HG03520 (cell line): ENCODE results near the gene SERPINA5.

ENCODE experiments used
- ATAC-seq: cut with Tn5 transposase; IDR thresholded peaks from one replicate; pipeline ENCODE4 v1.9.1; 2021; ENCODE audit warnings: mild to moderate bottlenecking, moderate library complexity; ENCODE audit not compliant: unreplicated experiment

The SERPINA5 gene

DNA sequence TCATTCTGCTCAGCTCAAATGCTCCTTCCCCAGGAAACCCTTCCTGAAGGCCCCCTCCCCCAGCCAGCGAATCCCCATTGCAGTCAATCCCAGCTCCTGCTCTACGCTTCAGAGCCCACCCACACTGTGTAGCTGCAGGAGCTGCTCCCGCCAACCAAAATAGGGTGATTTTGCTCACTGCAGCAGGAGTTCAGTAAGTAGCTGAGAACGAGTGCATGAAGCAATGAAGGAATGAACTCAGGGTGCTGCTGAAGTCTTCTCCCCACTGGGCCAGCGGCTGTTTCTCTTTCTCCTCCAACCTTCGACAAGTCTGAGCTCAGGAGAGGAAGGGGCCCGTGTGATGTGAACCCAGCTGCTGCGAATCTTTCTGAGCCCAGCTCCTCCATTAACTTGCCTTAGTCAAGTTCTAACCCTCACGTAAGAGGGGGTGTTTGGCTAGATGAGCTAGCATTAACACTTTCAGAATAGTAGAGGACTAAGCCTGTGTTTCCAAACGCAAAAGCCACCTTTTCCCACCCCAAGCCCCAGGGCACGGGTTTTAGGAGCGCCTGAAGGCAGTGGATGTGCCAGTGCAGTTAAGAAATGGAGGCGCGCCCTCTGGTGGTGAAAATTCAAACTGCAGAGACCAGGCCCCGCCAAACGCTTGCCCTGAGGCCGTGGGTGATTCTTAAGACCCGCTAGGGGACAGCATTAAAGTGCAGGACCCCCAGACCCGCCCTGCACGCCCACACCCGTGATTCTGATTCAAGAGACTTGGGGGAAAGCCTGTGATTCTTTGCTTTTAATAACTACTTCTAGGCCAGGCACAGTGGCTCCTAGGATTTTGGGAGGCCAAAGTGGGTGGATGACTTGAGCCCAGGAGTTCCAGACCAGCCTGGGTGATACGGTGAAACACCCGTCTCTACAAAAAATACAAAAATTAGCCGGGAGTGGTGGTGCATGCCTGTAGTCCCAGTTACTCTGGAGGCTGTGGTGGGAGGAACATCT, 31.9 kb upstream of the SERPINA5 start:
- ATAC-seq: no peak

DNA sequence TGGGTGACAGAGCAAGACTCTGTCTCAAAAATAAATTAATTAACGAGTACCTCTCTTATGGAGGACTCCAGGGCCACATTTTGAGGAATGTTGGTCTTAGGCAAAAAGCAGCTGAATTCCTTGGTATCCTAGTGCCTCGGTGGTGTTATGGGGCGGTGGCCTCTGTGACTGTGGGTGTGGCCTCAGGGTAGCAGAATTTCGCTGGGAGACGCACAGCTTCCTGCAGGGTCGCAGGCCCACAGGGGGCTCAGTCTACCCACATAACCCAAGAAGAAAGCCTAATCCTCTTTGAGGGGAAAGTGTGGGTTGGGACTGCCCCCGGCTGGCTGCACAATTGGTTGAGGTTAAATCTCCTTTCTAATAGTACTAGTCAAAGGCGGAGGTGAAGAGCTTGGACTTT, 31.2 kb upstream of the SERPINA5 start:
- no peak for ATAC-seq

DNA sequence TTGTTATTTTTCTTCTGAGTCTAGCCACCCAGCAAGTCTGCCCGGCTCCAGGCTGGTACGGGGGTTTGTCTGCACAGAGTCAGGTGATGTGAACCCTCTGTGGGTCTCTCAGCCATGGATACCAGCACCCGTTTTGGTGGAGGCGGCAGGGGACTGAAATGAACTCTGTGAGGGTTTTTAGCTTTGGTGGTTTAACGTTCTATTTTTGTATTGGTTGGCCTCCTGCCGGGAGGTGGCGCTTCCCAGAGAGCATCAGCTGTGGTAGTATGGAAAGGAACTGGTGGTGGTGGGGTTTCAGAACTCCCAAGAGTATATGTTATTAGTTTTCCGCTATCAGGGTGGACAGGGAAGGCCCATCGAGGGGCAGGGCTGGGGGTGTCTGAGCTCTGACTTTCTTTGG, 25.2 kb upstream of the SERPINA5 start:
- no peak for ATAC-seq

DNA sequence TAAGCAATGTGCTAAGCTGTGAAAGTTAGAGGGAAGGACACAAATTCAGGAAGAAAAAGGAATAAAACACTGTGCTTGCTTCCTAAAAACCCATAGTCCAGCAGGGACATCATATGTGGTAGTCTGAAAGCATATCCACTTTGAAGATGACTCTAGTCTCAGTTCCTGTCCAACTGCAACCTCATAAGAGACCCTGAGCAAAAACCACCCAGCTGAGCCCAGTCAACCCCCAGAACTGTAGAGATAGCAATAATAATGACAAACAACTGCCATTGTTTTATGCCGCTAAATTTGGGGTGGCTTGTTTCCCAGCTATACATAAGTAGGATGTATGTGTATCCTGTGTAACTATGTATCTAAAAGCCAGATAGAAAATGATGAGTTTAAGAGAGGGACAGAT, 23.9 kb upstream of the SERPINA5 start:
- no peak for ATAC-seq

DNA sequence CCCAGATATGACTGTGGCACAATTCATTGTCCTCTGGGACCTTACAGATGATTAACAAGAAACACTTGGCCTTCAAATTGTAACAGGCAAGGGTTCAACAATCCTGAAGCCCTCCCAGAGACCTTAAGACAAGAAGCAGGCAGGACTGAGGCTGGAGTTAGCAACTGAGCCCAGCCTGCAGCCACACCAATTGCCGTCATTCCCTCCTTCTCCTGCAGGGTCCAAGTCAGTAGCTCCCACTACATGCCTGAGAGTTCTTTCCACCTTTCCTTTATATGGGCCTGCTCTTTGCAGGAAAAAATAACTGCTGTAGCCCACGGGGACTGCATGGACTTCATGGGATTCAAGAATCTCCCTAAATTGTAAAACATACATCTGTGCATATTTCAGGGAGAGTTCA, 22.4 kb upstream of the SERPINA5 start:
- no peak for ATAC-seq

DNA sequence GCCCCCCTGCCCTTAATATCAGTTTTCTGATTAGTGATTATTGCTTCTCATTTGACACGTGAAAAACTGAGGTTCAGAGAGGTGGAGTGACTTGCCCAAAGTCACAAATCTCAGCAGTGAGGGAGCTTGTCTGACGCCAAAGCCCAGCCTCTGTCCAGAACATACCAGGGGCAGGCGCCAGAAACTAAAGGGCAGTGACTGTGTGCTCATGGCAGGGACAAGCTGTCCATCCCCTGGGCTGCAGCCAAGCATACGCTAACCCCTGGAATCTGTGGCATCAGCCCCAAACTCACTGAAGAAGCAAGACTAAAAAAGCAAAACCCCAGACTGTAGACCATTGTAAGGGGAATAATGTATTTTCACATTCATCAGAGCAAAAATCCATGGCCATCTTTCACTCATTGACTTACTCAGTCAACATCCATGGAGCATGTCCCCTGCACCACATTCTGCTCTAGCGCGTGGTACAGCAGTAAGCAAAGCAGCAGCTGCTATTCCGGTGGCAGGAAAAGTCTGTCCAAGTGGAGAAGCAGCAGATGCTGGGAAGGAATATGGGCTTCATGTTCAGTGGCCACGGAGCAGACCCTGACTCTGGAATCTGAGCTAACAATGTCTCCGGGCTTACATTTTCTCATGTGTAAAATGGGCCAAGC, 21.5 kb upstream of the SERPINA5 start:
- ATAC-seq: no peak

DNA sequence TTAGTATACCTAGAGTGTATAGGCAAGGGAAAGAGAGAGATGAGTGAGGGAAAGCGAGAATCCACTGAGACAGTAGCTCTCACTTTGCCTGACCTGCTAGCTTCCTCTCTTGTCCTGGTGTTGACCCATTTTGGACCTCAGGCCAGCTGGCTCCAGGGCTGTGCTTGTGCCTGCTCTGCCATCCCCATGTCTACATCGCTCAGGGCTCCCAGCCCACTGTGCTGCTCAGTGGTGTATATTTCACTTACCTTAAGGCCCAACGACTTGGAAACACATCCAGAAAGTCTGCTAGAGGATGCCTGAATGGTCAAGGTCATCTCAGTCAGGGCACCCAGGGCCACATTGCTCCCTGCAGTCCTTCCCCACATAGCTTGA, 20.9 kb upstream of the SERPINA5 start:
- no peak for ATAC-seq

DNA sequence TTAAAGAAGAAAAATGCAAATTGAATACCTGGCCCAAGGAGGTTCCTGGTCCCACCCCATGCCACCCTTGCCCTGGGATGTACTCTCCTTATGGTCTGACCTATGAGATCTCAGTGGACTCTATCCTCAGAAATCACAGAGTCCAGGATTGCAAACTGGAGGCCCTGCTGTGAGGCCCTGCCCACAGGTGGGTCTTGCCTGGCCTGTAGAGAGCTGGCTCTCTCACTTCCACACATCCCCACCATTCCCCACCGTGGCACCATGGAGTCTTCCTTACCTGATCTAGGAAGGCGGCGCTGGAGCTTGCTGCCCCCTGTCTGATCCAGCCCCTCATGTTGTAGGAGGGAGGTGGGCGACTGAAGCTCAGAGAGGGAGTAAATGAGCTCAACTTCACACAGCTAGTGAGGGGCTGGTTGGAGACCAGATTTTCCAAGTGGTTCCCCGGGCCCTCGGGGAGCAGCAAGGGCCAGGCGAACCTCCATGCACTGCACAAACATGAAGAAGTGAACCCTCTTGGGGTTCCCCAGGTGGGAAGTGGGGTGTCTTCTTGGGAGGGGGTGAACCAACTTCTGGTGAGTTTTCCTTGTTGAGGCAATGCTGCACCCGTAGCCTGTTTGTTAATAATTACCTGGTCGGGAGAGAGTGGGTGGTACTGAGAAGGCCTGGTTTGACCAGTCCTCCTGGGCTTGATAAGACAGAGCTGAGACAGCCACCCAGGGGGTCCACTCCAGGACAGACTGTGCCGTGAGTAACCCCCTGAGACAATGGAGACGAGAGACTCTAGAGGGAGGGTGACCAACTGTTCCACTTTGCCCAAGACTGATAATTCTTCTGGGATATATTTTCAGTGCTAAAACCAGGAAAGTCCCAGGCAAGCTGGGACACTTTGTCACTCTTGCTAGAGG, 20.2 kb upstream of the SERPINA5 start, which contains the start of gene SERPINA4:
SERPINA4 (plus strand) TSS at position 692 of the 905 bp plus-strand sequence. CDS start 2,041 bp downstream, outside the sequence.
- ATAC-seq: no peak

DNA sequence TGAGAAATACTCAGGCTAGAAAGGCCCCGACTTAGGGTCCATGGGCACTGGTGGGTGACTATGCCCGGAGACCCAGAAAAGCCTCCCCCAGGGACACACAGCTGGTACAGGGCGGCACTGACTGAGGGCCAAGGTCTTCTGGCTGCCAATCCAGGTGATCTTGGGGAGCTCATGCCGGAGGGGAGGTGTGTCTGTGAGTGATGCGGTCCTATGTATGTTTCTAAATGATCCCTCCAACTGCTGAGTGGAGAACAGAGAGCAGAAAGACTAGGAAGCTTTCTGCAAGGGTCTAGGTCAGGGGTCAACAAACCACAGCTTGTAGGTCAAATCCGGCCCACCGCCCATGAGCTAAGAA, 19.6 kb upstream of the SERPINA5 start:
- ATAC-seq: no peak

DNA sequence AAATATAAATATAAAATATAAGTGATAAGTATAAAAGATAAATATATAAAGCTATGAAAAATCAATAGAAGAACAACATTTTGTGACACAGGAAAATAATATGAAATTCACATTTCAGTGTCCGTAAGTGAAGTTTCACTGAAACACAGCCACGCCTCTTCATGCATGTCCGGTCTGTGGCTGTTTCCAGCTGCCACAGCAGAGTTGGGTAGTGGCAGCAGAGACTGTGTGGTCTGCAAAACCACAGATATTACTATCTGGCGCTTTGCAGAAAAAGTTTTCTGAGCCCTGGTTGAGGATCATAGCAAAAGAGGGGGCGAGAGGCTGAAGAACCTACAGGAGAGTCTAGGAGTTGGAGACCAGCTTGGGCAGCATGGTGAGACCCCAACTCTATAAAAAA, 19.2 kb upstream of the SERPINA5 start:
- ATAC-seq: no peak

DNA sequence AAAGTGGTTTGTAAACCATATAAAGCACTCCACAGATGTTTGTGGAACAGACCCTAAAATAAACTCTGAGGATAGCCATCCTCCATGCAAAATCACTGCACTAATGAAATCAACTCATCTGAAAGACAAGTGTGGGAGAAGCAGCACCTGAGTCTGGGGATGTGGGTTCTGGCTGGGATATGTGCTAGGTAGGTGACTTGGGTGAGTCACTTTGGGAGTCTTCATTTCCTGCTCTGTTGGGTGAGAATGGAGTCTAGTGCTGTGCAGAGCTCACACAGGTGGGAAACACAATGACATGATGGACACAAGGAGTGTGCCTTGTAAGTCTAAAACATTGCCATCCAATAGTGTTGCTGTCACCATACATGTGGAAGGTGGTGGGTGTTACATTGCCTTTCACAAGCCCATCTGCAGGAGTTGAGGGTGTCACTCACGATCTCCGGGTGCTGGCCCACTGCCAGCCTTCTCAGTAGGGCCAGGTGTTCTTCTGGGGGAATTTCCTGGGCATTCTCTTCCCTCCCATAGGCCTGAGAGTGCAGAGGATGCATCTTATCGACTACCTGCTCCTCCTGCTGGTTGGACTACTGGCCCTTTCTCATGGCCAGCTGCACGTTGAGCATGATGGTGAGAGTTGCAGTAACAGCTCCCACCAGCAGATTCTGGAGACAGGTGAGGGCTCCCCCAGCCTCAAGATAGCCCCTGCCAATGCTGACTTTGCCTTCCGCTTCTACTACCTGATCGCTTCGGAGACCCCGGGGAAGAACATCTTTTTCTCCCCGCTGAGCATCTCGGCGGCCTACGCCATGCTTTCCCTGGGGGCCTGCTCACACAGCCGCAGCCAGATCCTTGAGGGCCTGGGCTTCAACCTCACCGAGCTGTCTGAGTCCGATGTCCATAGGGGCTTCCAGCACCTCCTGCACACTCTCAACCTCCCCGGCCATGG, 18.0 kb upstream of the SERPINA5 start:
- ATAC-seq: no peak

DNA sequence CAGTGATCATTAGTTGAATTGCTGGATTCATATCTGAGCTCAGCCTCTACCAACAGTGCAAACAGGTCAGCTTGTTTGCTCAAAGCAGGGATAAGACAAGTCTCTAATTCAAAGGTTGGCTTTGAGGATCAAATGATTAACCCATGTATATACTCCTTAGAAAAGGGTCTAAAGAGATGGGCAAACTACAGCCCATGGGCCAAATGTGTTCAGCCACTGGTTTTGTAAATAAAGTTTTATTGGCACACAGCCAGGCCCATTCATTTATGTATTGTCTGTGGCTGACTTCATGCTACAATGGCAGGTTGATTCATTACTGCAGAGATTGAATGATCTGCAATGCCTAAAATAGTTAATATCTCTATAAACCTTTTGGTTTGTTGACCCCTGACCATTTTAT, 16.8 kb upstream of the SERPINA5 start:
- no peak for ATAC-seq

DNA sequence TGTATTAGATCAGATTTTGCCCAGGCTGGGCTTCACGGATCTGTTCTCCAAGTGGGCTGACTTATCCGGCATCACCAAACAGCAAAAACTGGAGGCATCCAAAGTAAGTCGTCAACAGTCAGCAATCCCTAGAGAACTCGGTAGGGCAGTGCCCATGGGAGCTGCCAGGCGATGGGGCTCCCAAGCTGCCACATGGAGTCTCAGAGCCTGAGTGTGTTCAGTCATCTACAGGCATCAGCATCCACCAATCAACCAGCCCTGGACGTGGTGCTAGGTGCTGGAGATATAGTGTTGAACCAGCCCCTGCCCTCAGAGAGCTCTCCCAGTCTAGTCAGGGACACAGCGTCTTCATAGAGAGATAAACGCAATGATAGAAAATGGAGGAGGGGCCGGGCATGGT, 13.0 kb upstream of the SERPINA5 start:
- no peak for ATAC-seq

DNA sequence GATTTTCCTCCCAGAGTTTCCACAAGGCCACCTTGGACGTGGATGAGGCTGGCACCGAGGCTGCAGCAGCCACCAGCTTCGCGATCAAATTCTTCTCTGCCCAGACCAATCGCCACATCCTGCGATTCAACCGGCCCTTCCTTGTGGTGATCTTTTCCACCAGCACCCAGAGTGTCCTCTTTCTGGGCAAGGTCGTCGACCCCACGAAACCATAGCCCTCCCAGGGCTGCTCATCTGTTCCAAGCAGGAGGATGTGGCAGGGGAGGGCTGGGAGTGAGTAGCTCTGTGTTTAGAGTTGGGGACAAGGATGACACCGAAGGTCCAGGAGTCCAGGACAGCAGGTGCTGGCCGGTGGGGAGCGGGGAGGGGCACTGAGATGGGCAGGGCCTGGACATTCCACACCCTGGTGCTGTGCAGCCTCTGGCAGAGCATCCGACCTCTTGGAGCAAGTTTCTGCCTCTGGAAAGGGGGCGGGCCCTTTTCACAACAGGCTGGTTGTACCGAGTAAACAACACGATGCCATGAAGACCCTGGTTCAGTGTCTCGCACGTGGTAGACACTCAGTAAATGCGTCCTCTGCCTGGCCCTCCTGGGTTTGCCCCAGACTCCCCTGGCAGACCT, 11.7 kb upstream of the SERPINA5 start:
- no peak for ATAC-seq

DNA sequence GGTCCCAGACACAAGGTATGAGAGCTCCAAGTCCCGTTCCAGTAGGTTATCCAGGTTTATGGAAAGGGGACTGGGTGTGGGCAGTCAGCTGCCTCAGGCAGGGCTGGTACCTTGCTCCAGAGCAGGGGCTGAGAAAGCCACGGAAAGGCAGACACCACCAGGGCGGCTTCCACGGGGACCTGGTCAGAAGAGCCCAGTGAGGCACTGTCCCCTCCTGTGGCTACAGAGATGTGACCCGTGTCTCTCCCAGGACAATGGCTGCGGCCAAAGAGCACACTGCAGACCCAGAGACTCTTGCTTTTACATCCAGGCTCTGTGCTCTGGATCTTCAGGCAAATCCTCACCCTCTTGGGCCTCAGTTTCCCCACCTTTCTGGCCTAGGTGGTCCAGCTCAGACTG, 11.2 kb upstream of the SERPINA5 start:
- ATAC-seq: no peak

DNA sequence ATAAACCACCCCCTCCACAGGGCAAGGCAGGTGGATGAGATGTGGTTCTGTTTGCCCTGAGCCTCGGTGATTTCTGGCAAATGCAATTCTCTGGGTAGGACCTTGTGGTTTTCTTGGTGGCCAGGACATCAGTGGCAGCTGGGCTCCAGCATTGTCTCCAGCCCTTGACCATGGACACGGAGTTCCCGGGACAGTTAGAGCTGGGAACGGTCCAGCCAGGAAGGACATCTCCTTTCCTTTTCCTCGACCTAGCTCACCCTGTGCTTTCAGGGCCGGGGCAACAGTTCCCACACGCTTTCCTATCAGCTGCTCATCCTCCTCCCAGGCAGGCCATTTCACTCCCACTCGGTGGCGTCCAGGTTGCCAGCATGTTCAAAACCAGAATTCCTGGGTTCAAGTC, 10.8 kb upstream of the SERPINA5 start:
- no peak for ATAC-seq

DNA sequence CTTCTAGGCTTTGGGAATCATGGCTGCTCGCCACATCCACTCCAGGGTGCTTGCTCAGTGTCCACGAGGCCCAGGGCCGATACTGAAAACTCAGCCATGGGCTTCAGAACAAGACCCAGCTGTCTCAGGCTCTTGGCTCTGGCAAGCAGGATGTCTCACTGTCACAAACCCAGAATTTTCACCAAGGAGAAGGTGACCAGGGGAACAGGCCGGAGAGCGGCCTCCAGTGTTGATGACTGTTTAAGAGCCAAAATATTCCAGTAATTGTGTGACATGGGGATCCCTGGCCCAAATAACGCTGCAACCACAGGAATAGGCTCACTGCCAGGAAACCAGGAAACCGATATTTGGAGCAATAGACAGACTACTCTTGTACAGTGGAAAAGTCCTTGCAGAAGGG, 9.8 kb upstream of the SERPINA5 start:
- ATAC-seq: no peak

DNA sequence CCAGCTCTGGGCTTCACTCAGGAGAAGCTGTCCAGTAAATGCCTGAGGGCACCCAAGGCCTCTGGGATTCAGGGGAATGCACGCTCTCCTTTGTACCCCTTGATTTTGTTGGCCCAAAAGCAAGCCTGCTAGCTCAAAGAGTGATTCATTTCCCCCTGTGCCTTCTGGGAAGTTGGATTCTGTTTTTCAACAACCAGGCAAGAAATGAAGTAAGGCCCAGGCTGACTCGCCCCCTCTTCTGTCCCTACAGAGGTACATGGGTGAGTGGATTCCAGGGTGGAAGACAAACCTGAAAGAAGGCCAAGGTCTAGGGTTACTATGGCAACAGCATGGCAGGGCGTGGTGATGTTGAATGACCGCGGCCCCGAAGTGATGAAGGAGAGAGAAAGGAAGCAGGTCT, 9.3 kb upstream of the SERPINA5 start:
- ATAC-seq: no peak

DNA sequence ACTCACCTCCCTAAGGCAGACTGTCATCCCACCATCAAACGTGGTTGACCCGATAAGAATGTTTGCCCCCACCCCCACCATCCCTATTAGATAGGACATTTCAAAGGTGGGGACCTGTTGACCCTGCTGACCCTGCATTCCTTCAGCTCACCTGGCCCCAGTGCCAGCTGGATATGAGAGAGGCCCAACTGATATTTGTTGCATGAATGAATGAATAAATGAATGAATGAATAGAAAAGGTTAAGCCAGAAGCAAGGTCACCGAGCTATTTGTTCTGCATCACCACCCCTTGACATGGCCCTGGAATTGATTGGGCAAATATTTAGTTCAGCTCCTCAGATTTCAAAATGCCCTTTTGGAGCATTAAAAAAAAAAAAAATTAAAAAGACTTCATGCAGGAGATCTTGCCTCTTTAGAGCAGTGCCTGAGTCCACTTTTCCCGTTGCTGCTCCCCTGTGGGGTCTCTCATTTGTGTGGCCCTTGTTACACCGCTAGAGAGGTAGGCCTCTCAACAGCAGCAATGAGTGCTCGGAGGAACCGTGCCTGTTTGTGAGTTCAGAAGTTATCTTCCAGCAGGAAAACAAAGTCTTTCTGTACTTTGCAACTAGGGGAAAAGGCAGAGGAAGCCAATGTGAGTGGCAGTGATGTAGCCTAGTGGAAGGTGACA, 8.5 kb upstream of the SERPINA5 start:
- no peak for ATAC-seq
